Karpas-422 (cell line): ENCODE data around the gene F8. TPM values are rescaled to one million over a fixed set of nuclear protein-coding genes. Genes with fewer than 3 reads are reported as not detected.
"Not testable (repeated sequence)": the region's sequence is repeated elsewhere in the genome, so short reads cannot be mapped to it uniquely, and the experiment has no call there.

Source experiments
- DNase-seq: peaks from one replicate; pipeline ENCODE4 v3.0.0-alpha.2; 2015
- H2AFZ ChIP-seq: fragments of 200-600 bp; sonication (generic); 2 replicates; pipeline ENCODE4 v1.6.1; 2014; ENCODE audit warnings: antibody characterized with exemption, low read length, mixed read lengths
- H3K27ac ChIP-seq: fragments of 200-600 bp; sonication (generic); 2 replicates; pipeline ENCODE4 v1.5.1; 2014; ENCODE audit warnings: mild to moderate bottlenecking, low read length, moderate library complexity
- H3K27me3 ChIP-seq: fragments of 200-600 bp; sonication (generic); 2 replicates; pipeline ENCODE4 v1.6.1; 2014; ENCODE audit warnings: low read length, mixed read lengths
- H3K36me3 ChIP-seq: fragments of 200-600 bp; sonication (generic); 2 replicates; pipeline ENCODE4 v1.6.1; 2014; ENCODE audit warnings: low read length, mixed read lengths; ENCODE audit not compliant: insufficient read depth
- H3K4me1 ChIP-seq: fragments of 200-600 bp; sonication (generic); 2 replicates; pipeline ENCODE4 v1.6.1; 2014; ENCODE audit warnings: mild to moderate bottlenecking, low read length, mixed read lengths
- H3K4me2 ChIP-seq: fragments of 200-600 bp; sonication (generic); 2 replicates; pipeline ENCODE4 v1.6.1; 2014; ENCODE audit warnings: low read length, low read depth, mild to moderate bottlenecking; ENCODE audit not compliant: poor library complexity, severe bottlenecking
- H3K4me3 ChIP-seq: fragments of 200-600 bp; sonication (generic); 2 replicates; pipeline ENCODE4 v1.5.1; 2014; ENCODE audit warnings: mild to moderate bottlenecking, antibody characterized with exemption, low read length, mixed read lengths
- H3K79me2 ChIP-seq: fragments of 200-600 bp; sonication (generic); 2 replicates; pipeline ENCODE4 v1.6.1; 2014; ENCODE audit warnings: mild to moderate bottlenecking, low read length, mixed read lengths
- H3K9ac ChIP-seq: fragments of 200-600 bp; sonication (generic); 2 replicates; pipeline ENCODE4 v1.6.0; 2014; ENCODE audit warnings: low read length
- H3K9me2 ChIP-seq: fragments of 200-600 bp; sonication (generic), shearing (Covaris generic); replicated peaks from 2 replicates; pipeline ENCODE4 v1.6.0; 2014; ENCODE audit warnings: mild to moderate bottlenecking, low read length, moderate library complexity; ENCODE audit not compliant: insufficient read depth
- H3K9me3 ChIP-seq: fragments of 300-700, 200-600 bp; sonication (generic); 2 replicates; pipeline ENCODE4 v1.6.1; 2014; ENCODE audit warnings: low read length, mixed read lengths
- H4K20me1 ChIP-seq: fragments of 200-600 bp; sonication (generic); 2 replicates; pipeline ENCODE4 v1.6.1; 2014; ENCODE audit warnings: mild to moderate bottlenecking, antibody characterized with exemption, low read length, low read depth; ENCODE audit not compliant: insufficient read depth
- total RNA-seq: library from RNA; depleted of rRNA; stranded (reverse); fragments of >200 nt; shearing (Covaris generic); gene quantifications from 2 replicates; pipeline ENCODE4 v1.2.3, GENCODE V29; 2014; ENCODE audit warnings: low replicate concordance

The F8 gene
- total RNA-seq, 1 experiment from 2014 or later = 4.1 TPM

DNA sequence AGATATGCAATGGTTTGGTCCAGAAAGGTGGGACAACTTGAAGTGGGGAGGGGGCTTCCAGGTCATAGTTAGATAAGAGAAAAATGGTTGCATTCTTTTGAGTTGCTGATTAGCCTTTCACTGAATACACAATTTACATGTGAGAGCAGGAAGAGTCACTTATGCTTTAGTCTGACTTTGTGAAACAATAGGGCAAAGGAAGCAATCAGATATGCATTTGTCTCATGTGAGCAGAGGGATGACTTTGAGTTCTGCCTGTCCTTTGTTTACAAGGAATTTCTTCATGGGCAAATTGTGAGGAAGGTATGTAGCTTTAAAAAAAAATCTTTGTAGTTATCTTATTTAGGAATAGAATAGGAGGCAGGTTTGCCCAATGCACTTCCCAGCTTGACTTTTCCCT is 201.0 kb downstream of the F8 start:
- Histone ChIP-seq H3K4me3 (no peak overlapping the region), H3K36me3 (no peaks in the 10 kb centered on the region), H3K27me3 (no peaks in the 10 kb centered on the region), H3K9me2 (no peaks in the 10 kb centered on the region), H3K27ac (no peak overlapping the region), H3K4me1 (peaks cover 27% of the 10 kb centered on the region), H3K9me3 (no peaks in the 10 kb centered on the region), H2AFZ (no peak overlapping the region), H3K4me2 (no peak overlapping the region), H4K20me1 (no peaks in the 10 kb centered on the region), H3K9ac (no peak overlapping the region), H3K79me2 (no peaks in the 10 kb centered on the region)
- no peak for DNase-seq

GRCh38 chrX:154819771-154820341 is 202.7 kb downstream of the F8 start:
- Histone ChIP-seq H3K79me2 (no peaks in the 10 kb centered on the region), H2AFZ (no peak overlapping the region), H3K9ac (peak overlapping the region; percentile 62), H3K4me2 (peak overlapping the region; percentile 61), H3K9me3 (no peaks in the 10 kb centered on the region), H3K4me1 (peaks cover 27% of the 10 kb centered on the region), H3K27ac (peak overlapping the region; percentile 95), H3K36me3 (no peaks in the 10 kb centered on the region), H3K27me3 (no peaks in the 10 kb centered on the region), H3K4me3 (peak overlapping the region; percentile 51), H3K9me2 (no peaks in the 10 kb centered on the region), H4K20me1 (no peaks in the 10 kb centered on the region)
- DNase-seq = peak; percentile 89

DNA sequence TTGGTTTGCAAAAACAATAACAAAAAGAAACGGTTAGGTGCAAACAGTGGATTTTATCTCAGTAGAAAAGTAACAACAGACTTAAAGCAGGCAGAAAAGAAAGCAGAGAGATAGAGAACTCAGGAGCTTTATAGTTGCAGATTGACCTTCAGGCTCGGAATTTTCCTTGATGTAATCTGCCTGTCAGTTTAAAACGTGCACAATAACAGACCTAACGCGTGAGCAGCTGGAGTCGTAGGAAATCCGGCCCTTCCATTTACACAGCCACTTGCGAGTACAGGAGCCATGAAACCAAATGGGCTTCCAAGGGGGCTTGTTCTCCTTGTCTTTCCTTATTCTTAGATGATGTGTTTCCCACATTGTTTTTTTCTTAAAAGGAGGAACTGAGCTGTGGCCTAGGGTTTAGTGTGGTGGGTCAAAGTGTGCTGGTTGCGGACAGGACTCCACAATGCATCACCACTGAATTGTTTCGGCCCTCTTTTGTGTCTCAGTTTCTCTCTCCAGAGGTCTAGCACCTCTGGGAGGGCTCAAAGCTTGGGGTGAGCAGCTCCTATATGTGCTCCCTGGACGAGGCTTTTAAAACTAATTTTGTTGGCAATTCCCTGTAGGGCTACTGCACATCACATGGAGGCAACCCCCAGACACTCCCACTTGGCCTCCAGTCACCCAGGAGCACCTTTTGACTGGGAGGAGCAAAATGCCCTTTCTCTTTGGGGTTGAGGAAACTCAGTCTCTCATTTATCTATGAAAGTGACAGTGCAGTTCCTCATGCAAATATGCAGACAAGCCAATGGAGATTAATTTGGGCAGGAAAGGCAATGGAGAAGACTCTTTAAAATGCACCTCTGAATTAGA is 203.4 kb downstream of the F8 start:
- no peaks in the 10 kb centered on the region for H4K20me1 ChIP-seq
- peak overlapping the region; percentile 95 for H3K27ac ChIP-seq
- peak overlapping the region; percentile 62 for H3K9ac ChIP-seq
- H3K36me3 ChIP-seq = no peaks in the 10 kb centered on the region
- H3K4me1 ChIP-seq = peaks cover 27% of the 10 kb centered on the region
- H3K4me2 ChIP-seq = peak overlapping the region; percentile 61
- H3K27me3 ChIP-seq = no peaks in the 10 kb centered on the region
- no peaks in the 10 kb centered on the region for H3K79me2 ChIP-seq
- H3K4me3 ChIP-seq = peak overlapping the region; percentile 51
- H3K9me2 ChIP-seq = no peaks in the 10 kb centered on the region
- H2AFZ ChIP-seq = no peak overlapping the region
- DNase-seq = peak; percentile 79
- no peaks in the 10 kb centered on the region for H3K9me3 ChIP-seq

DNA sequence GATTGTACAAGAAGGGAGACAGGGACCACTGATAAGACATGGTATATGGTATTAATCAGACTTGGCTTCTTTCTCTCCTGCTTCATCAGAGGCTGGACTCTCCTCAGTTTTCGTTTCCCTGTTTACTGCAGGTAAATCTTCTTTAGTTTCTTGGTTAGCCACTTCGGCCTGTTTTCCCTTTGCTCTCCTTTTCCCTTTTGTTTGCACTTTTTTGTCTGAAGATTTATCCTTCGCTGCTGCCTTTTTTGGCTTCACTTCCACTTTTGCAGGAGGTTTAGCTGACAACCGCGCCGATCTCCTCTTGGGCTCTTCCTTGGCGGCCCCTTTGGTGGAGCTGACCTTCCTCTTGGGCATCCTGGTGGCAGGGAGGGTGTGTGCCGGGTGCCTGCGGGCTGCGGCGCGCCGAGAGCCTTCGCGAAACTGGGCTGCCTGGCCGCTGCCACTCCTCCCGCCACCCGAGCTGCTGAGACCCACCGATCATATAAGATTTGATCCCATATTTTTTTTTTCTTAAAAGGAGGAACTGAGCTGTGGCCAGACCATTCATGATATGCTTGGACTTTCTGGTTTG is 205.4 kb downstream of the F8 start:
- not testable (repeated sequence) for DNase-seq

GRCh38 chrX:154816326-154816898 is 206.1 kb downstream of the F8 start:
- H2AFZ ChIP-seq = not testable (repeated sequence)

More for the DNA sequence above, 205.4 kb downstream of the F8 start:
- peaks cover 23% of the 10 kb centered on the region for H3K4me1 ChIP-seq
- H3K27ac ChIP-seq, H3K9me2 ChIP-seq, H3K79me2 ChIP-seq, H3K4me2 ChIP-seq, H3K27me3 ChIP-seq, H3K9ac ChIP-seq, H2AFZ ChIP-seq, H3K9me3 ChIP-seq, H4K20me1 ChIP-seq, H3K36me3 ChIP-seq, H3K4me3 ChIP-seq: not testable (repeated sequence)

DNA sequence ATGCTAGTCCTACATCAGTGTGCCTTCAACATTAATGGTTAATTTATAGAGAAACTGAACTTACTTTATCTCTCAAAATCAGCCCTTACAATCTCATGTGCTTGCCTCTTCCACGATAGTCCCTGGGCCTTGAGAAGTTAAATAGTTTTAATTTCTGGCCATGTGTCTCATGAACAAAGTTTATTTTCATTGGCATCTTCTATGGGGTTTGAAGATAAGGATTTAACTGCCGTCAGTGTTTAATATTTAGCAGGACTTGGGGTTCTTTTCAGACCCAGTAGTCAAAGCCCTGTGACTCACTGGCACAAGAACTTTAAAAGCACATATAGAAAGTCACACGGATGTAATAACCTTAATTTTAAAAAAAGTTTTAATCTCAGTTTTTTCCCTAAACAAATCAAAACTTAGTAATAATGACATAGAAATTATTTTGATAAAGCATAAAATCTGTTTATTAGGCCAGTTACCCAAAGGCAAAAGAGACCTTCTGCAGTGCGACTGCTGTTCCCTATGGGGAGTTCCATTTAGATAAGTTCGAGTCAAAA is 207.2 kb downstream of the F8 start:
- H3K9ac ChIP-seq = no peak overlapping the region

More at GRCh38 chrX:154816326-154816898, 206.1 kb downstream of the F8 start:
- H3K9me3 ChIP-seq, H3K36me3 ChIP-seq, H3K4me3 ChIP-seq, H4K20me1 ChIP-seq, H3K79me2 ChIP-seq, H3K27me3 ChIP-seq, H3K9ac ChIP-seq, H3K9me2 ChIP-seq, DNase-seq, H3K4me2 ChIP-seq, H3K27ac ChIP-seq: not testable (repeated sequence)
- H3K4me1 ChIP-seq = peaks cover 23% of the 10 kb centered on the region

GRCh38 chrX:154813801-154814200 is 208.7 kb downstream of the F8 start:
- H3K27ac ChIP-seq = no peak overlapping the region
- no peak overlapping the region for H3K4me3 ChIP-seq
- H3K27me3 ChIP-seq = no peaks in the 10 kb centered on the region
- no peaks in the 10 kb centered on the region for H3K79me2 ChIP-seq
- H3K4me1 ChIP-seq = peaks cover 4% of the 10 kb centered on the region
- H2AFZ ChIP-seq = no peak overlapping the region
- H3K36me3 ChIP-seq = no peaks in the 10 kb centered on the region
- no peak overlapping the region for H3K9ac ChIP-seq
- no peak for DNase-seq
- H3K9me3 ChIP-seq = no peaks in the 10 kb centered on the region
- no peaks in the 10 kb centered on the region for H3K9me2 ChIP-seq
- no peak overlapping the region for H3K4me2 ChIP-seq
- H4K20me1 ChIP-seq = no peaks in the 10 kb centered on the region

More for the DNA sequence above, 207.2 kb downstream of the F8 start:
- H3K36me3 ChIP-seq = no peaks in the 10 kb centered on the region
- no peak overlapping the region for H3K4me3 ChIP-seq
- no peak for DNase-seq
- H4K20me1 ChIP-seq = no peaks in the 10 kb centered on the region
- no peak overlapping the region for H2AFZ ChIP-seq
- no peaks in the 10 kb centered on the region for H3K9me3 ChIP-seq
- H3K4me1 ChIP-seq = peaks cover 19% of the 10 kb centered on the region
- no peak overlapping the region for H3K4me2 ChIP-seq
- H3K9me2 ChIP-seq = no peaks in the 10 kb centered on the region
- no peak overlapping the region for H3K27ac ChIP-seq
- H3K79me2 ChIP-seq = no peaks in the 10 kb centered on the region
- no peaks in the 10 kb centered on the region for H3K27me3 ChIP-seq
